ENCODE data around the gene PRR9. TPM values are rescaled to one million over a fixed set of nuclear protein-coding genes. Genes with fewer than 3 reads are reported as not detected.
"Not testable (repeated sequence)": the region's sequence is repeated elsewhere in the genome, so short reads cannot be mapped to it uniquely, and the experiment has no call there.

The PRR9 gene
- total RNA-seq, 4 donors from 2014 or later = not detected

GRCh38 chr1:153217744-153218416 is 496 bp downstream of the PRR9 start:
- no peak overlapping the region for H3K4me3 ChIP-seq (replicated peaks in 1 of 3)
- 18 to 20% methylated on average over 2 of the region's 2 CpGs for WGBS, 2 donors
- H3K36me3 ChIP-seq = no peaks in the 10 kb centered on the region
- TF ChIP-seq POLR2A (IDR thresholded peaks at IDR 0.05) (no peak), CTCF (IDR thresholded peaks at IDR 0.05) (no peak)
- H3K27ac ChIP-seq = peak overlapping the region in 2 of 3 donors; percentile 2 to 25
- intact Hi-C loops (cut with DNase I) = no loop called here
- H3K9me3 ChIP-seq = no peaks in the 10 kb centered on the region
- no peaks in the 10 kb centered on the region for H3K27me3 ChIP-seq
- H3K4me1 ChIP-seq = peaks cover 17 to 19% of the 10 kb centered on the region in 2 donors
- peak; percentile 87 to 90 for DNase-seq

- Histone ChIP-seq H3K36me3 (no peaks in the 10 kb centered on the region), H3K4me1 (peaks cover 17 to 19% of the 10 kb centered on the region in 2 donors), H3K4me3 (replicated peaks in 1 of 3) (no peak overlapping the region), H3K27ac (no peak overlapping the region), H3K27me3 (no peaks in the 10 kb centered on the region), H3K9me3 (no peaks in the 10 kb centered on the region)
- 66 to 69% methylated on average over 6 of the region's 6 CpGs for WGBS, 2 donors
- no peak for DNase-seq
- intact Hi-C loops (cut with DNase I) = loop anchor here (5.0 kb wide), 1 partner anchor 348 kb away; no protein-coding TSS in a partner anchor
- TF ChIP-seq CTCF (IDR thresholded peaks at IDR 0.05) (no peak), POLR2A (IDR thresholded peaks at IDR 0.05) (no peak)
These were observed 3.4 kb downstream of the PRR9 start for GRCh38 chr1:153220606-153221303.

- not testable (repeated sequence) for H3K36me3 ChIP-seq; H3K4me3 ChIP-seq (replicated peaks in 1 of 3); H3K9me3 ChIP-seq; H3K27ac ChIP-seq; H3K4me1 ChIP-seq; H3K27me3 ChIP-seq
- DNase-seq = peak; percentile 68 to 79
- peak; percentile 29 to 76 (median 64) for TF ChIP-seq CTCF (IDR thresholded peaks at IDR 0.05)
- WGBS, 2 donors = 47 to 48% methylated on average over 15 to 16 of the region's 16 CpGs
- intact Hi-C loops (cut with DNase I) = loop anchor here (5.0 kb wide), 1 partner anchor 351 kb away; no protein-coding TSS in a partner anchor
These were observed 5.9 kb downstream of the PRR9 start for GRCh38 chr1:153223040-153223891.

GRCh38 chr1:153227810-153228209 is 10.4 kb downstream of the PRR9 start:
- Histone ChIP-seq H3K4me3 (replicated peaks in 1 of 3) (no peak overlapping the region), H3K36me3 (no peaks in the 10 kb centered on the region), H3K27ac (no peak overlapping the region), H3K9me3 (no peaks in the 10 kb centered on the region), H3K27me3 (no peaks in the 10 kb centered on the region), H3K4me1 (no peaks in the 10 kb centered on the region)
- TF ChIP-seq CTCF (IDR thresholded peaks at IDR 0.05) (no peak), POLR2A (IDR thresholded peaks at IDR 0.05) (no peak)
- 71 to 83% methylated on average over 2 of the region's 2 CpGs for WGBS, 2 donors
- no peak for DNase-seq
- intact Hi-C loops (cut with DNase I) = no loop called here
